Lower leg skin (tissue), 3 donors: ENCODE results near the gene CEP63.

Experiments
- CTCF ChIP-seq, 3 donors: fragments of 450-650 bp; IDR thresholded peaks; one replicate each; pipeline ENCODE4 v1.5.1; 2016; ENCODE audit warnings: antibody characterized with exemption in 3 of 3, mild to moderate bottlenecking in 3 of 3, moderate library complexity in 2 of 3
- POLR2A ChIP-seq, 2 donors: fragments of 450-650 bp; IDR thresholded peaks; one replicate each; pipeline ENCODE4 v1.6.1; 2016 to 2017; ENCODE audit warnings: antibody characterized with exemption in 2 of 2, mild to moderate bottlenecking in 1 of 2, moderate library complexity in 1 of 2

- TF ChIP-seq POLR2A (IDR thresholded peaks at IDR 0.05) (no peak), CTCF (IDR thresholded peaks at IDR 0.05) (no peak)
Measured at GRCh38 chr3:134449277-134449676, 36.6 kb upstream of the CEP63 start.
